NOMO-1 treated with dmso at 0.1 percent for 144 hours (cell line): ENCODE results near the gene USP27X.

Experiments used
- DNase-seq: peaks from one replicate; lab custom pipeline; 2025; ENCODE audit not compliant: unreplicated experiment; lab: John Stamatoyannopoulos, UW

The USP27X gene

DNA sequence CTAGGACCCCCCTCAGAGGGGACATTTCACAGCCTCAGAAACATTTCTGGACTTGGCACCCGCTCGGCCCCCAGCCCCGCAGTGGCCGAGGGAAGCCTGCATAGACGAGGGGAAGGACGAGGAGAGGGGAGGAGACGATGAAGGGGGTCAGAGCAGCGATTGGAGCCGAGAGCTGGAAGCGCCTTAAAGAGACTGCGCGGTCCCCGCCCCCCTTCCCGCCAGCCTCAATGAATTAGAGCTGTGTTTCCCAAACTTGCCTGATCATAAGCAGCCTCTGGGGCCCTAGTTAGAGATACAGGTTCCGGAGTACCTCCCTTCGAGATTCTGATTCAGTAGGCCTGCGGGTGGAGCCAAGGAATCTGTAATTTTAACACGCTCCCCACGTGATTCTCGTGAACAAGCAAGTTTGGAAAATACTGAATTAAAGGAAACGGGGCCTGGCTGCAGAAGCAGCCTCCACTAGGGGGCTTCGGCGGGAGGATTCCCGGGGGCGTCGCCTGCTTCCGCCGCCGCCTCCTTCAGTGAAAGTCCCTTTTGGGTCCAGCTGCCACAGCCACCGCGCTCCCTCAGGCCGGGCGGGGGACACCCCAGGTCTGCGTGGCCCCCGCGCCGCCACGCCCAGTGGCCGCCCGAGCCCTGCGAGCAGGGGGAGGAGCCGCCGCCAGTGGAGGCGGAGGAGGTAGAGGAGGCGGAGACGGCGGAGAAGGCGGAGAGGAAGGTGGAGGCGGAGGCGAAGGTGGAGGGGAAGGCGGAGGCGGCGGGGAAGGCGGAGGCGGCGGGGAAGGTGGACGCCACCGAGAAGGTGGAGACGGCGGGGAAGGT lies at the start of gene USP27X:
TSS of gene USP27X (plus strand) at position 651 of the 822 bp plus-strand sequence. CDS start 824 bp downstream, outside the sequence.
- DNase-seq, result peak; percentile 66

DNA sequence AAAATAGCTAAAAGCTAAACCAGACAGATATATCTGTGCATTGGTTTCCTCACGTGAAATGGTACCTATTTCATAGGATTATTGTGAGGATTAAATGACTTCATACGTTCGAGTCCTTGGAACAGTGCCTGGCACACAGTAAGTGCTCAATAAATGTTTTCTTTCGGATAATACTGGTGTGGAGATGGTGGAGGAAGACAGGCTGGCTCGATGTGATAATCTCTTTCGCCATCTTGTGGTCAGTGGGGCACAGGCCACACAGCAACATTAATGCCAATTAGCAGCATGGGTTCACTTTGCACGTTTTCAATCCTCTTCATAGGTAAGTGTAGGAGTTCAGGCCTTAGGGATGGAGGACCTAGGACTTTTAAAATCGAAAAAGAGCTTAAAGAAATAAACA lies 40.9 kb upstream of the USP27X start:
- DNase-seq, result peak; percentile 1

DNA sequence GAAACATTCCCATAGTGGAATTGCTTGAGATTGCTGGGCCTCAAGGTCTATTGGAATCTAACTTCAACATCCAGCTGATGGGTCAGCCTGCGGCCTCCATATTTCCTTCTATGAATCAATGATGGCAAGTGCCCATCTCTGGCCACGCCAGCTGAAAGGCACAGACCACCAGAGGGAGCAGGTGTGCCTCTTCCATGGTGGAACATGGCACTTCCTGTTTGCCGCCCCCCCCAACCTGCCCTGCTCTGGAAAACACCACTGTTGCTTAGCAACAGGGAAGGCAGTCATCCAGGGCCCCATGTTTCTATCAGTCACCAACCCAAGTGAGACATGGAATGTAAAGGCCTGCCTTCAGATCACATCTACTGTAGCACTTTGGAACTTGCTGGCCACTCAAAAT lies 38.6 kb upstream of the USP27X start:
- DNase-seq, result peak; percentile 12

DNA sequence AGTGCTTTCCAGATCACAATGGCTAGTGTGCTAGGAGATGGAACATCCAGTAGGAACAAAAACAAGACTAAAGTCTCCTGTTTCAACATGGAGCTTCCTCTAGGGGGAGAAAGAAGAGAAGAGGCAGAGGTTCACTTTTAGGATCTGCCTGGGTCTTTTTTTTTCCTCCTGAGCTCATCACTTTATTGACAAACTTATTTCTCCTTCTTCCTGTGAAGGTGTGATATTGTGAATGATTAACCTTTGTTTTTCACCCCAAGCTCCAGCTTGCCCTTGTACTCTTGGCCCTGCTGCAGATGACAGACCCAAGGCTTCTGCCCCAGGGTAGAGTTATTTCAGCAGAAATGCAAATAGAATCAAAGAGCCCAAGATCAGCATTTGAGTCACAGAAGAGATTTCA lies 36.7 kb upstream of the USP27X start:
- no peak for DNase-seq

DNA sequence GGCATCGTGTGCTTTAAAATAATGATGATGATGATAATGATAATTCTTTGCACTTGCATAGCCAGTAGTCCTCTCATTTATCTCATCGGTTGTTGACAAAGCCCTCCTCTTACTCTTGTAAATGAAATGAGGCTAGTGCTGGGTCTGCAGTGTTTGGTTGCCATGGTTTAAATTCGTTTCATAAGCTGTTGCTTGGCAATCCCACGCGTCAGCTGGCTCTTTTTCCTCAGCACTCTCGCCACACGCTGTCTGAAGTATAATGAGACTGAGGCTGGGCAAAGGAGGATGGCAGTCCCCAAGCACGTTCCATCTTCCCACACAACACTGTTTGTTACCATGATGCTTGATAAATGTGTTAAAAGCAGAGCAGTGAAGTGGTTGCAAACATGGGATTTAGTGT lies 34.7 kb upstream of the USP27X start:
- DNase-seq, result no peak

DNA sequence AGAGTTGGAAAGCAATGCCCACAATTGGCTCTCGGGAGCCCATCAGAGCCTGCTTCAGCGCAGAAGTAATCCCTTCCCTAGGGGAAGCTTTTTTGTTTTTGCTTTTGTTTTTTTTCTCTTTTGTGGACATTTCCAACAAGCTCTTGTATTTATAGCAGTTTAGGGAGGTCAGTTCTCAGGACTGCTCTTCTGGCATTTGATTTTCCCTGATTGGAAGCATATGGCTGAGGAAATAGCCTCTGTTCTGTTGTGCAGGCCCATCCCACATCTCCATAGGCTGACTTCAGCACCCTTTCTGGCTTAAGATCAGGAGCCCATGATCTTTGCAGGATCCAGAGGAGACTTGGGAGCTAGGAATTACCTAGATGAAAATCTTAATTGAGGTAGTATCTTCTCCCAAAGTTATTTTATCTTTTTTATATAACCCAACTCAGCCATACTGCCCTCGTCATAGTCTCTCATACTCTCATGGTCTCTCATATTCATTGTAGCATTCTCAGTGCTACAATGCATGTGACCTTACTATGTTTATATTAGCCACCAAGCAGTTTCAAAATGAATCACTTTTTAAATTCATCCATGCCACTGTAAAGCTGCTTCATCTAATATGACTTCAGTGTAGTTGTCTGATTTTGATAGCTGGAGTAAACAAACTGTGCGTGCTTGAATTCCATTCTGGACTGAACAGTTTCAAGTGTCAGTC lies 33.4 kb upstream of the USP27X start:
- no peak for DNase-seq

DNA sequence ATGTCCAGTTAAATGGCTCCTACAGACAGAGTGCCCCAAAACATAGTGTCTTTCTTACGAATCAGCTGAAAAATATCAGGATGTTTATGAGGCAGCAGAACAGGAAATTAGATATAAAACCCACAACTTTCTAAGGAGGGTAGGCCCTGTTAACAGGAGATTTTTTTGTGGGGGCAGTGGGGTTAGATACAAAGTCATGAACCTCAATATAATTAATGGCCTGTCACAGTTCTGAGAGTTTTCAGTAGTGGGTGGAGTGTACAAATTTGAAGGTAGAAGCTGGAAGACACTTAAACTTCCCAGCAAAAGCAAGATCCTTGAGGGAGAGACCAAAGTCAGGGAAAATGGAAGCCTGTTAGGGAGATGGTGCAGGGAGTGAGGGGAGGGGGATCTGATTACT lies 32.8 kb upstream of the USP27X start:
- DNase-seq, result no peak

DNA sequence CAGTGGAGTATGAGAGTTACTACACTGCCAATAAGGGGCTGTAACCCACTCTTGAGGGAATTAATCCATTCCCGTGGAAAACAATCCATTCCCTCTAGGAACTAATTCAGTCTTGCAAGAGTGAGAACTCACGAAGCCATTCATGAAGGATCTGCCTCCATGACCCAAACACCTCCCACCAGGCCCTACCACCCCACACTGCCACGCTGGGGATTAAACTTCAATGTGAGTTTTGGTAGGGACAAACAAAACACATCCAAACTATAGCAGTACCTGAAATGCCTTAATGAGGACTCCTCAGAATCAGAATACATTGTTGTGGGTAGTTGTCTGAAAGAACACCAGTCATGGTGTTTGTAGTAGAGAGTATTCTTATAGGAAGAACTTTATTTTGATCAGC lies 31.0 kb upstream of the USP27X start:
- no peak for DNase-seq

DNA sequence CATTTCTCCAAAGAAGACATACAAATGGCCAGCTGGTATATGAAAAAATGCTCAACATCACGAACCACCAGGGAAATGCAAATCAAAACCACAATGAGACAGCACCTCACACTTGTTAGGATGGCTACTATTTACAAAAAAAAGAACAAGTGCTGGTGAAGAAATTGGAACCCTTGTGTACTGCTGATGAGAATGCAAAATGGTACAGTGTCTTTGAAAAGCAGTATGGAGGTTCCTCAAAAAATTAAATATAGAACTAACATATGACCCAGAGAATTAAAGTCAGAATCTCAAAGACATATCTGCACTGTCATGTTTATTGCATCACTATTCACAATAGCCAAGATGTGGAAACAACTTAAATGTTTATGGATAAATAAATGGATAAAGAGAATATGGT lies 29.3 kb upstream of the USP27X start:
- DNase-seq, result no peak

DNA sequence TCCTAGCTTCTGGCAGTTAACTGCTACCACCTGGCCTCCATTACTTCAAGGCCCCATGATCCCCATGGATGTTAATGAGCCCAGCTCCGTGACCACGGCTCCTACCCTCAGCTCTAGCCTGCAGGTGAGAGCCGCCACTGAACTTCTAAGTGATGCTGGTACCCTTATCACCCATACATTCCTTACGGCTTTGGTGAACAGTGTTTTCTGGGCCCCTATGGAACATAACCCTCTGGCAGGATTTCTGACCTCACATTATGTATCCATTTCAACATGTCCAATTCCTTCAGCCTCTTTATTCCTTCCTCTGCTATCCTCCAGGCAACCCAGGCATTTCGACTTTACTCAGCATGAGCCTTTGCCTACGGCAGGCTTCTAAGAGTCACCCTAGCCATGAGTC lies 25.6 kb upstream of the USP27X start:
- DNase-seq, result no peak

DNA sequence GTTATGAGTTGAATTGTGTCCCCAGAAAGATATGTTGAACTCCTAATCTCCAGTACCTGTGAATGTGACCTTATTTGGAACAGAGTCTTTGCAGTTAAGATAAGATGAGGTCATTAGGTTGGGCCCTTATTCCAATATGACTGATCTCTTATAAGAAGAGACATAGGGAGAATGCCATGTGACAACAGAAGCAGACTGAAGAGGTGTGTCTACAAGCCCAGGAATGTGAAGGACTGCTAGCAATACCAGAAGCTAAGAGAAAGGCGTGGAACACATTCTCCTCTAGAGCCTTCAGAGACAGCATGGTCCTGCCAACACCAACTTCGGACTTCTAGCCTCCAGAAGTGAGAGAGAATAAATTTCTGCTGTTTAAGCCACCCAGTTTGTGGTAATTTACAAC lies 22.5 kb upstream of the USP27X start:
- DNase-seq, result no peak

DNA sequence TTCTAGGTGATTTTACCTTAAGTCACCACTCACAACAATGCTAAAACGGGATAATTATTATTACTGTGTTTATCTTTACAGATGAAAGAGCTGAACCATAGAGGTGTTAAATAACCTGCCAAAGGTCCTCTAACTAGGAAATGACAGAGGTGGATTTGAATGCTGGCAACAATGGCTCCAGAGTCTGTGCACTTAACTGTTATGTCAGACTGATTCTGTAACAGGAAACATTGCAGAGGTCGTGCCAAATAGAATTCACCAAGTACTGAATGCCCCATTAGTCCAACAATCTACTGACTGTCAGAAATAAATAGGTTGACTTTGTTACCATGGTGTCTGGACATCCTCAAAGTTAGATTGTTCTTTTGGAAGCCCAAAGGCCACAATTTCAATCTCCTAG lies 20.9 kb upstream of the USP27X start:
- DNase-seq, result no peak

DNA sequence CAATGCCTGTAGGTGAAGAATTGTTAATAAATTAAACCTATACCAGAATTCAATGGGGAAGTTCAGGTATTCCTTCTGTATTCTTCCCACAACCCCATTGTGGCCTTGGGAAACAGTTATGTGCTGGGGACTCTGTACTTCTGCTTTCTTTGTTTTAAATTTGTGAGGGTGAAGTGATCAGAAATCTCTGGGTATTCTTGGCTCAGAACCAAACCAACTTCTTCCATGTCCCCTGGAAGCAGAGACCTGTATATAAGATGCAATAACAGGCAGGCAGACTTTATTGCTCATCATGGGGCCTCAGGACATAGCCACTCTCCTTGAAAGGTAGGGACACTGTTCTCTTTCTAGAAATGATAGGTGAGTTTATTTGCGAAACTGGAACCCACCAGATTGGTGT lies 19.8 kb upstream of the USP27X start:
- DNase-seq, result no peak

DNA sequence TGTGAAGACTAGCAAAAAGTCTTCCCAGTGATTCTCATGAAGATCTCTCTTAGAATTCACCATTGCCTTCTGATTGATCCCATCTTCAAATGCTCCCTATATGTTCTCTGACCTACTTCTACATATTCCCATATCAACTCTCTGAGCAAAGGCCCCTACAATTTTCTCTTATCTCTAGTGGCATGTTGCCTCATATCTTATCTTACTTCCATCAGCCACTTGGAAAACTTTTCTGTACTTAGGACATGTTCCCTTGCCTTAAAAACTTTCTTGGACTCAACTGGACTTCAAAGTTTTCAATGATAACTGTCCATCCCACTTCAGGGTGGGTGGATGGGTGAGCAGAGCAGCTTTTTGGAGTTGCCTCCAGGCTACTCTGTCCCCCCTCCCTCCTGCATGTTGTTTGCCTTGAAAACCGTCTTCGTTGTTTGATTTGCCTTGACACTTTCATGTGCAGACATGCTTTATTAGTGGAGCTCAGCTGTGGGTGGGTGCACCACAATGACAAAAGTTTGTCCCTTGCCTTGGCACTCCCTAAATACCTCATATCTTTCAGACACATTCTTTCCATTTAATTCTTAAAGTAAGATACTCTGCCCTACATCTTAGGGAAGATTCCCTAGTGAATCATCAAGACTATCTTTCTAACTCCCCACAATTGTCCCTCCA lies 18.3 kb upstream of the USP27X start:
- DNase-seq, result no peak

DNA sequence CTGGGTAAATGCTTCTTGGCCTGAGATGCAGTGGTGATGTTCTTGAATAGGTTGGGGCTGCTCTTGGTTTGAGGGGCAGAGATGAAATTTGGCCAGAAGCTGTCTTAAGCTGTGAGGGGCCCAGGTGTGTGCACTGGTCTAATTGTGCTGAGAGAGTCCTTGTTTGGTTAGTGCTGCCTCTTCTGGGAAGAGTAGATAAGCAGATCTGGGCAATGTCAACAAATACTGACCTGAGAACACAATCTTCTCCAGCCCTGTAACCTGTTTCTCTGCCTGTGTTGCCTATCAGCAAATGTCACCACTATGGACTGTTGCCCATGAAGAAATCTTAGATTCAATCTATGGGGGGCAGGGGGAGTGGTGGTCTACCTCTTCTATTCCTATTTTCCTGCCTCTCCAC lies 17.2 kb upstream of the USP27X start:
- DNase-seq, result no peak

DNA sequence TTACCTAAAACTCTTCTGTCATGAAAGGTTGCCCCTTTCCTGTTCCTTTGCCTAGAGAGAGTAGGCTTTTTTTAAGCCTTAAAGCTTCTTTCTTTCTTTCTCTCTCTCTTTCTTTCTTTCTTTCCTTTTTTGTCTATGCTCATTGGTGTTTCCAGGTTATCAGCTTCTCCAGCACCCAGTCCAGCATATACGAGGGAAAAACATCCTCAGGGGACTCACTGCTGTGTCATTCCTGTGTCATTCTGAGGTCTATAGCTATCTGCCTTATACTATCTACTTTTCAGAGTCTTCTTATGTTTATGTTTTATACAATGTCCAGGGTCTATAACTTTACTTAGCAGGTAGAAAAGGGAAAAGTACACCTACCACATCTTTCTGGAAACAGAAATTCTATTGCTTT lies 10.5 kb upstream of the USP27X start:
- DNase-seq, result no peak

DNA sequence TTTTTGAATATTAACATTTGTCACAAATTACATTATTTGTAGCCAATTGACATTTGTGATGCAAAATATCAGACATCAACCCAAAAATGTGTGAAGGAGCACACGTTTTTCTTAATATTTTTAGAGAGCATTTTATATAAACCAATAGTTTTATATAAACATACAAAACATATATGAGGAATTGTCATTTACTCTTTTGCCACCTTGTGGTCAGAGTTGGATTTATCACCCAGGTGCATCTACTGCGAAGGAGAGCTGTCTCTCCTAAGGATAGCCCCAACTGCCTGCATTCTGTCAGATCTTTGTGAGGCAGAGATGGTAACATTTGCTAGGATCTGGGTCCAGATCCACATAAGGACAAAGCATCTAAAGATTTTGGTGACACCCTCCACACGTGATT lies 2.5 kb upstream of the USP27X start:
- no peak for DNase-seq

DNA sequence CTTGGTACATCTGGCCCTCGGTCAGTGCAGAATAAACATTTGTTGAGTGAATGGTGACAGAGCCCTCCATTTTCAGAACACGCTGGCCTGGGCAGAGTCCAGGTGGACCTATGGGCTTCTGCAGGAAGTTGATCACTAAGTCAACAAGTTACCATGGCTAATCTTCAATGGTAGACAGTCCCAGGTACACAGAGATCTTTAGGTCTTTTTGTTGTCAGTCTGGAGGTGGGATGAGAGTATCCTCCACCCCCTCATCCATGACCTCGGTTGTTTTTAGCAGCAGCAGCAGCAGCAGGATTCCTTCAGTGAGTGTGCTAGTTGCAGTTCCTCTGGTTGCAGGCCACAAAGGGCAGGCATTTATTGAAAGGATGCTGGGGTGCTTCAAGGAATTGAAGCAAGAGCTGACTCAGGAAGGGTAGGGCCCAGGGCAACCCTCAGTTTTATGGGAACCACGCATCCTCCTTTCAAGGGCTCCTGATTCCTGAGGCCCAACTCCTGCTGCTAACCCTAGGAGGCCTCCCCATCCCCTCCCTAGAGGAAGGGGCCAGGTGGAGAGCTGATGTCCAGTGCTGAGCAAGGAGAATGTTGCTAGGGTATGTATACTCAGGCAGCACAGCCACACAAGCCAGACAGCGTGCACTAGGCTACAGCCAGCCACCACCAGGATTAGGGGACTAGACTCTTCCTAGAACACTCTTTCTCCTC lies 1.7 kb upstream of the USP27X start:
- DNase-seq, result no peak

DNA sequence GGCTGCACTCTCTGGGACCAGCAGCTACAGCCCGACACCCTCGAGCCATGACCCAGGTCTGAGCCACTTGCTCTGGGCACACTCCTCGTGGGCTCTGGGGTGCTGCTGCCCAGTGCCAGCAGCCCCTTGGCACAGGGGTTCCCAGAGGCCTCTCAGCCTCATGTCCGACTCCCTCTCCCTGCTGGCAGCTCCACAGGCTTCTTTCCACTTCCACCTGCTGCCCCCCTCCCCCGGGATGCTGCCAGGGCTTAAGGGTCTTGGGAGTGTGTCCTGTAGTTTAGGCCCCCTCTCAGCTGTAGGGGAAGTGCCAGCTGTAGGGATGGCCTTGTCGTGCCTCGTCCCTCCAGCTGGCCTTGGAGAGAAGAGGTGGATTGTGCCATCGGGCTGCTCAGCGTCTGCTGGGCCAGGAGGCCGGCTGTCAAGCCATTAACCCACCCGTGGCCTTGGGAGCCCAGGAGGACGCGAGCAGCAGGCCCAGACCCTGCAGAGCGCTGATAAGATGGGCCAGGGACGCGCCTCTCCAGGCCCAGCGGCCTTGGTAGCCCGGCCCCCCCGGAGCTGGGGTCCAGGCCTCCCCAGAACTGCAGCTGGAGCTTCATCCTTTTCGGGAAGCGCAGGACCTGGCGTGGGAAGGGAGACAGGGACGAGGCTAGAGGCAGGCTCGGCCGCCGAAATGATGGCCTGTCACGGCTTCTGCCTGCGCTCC lies 1.0 kb upstream of the USP27X start:
- no peak for DNase-seq

DNA sequence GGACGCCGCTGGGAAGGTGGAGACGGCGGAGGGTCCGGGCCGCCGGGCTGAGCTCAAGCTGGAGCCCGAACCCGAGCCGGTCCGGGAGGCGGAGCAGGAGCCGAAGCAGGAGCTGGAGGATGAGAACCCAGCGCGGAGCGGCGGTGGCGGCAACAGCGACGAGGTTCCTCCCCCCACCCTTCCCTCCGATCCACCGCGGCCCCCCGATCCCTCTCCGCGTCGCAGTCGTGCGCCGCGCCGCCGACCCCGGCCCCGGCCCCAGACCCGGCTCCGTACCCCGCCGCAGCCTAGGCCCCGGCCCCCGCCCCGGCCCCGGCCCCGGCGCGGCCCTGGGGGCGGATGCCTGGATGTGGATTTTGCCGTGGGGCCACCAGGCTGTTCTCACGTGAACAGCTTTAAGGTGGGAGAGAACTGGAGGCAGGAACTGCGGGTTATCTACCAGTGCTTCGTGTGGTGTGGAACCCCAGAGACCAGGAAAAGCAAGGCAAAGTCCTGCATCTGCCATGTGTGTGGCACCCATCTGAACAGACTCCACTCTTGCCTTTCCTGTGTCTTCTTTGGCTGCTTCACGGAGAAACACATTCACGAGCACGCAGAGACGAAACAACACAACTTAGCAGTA lies 483 bp downstream of the USP27X start:
- DNase-seq, result no peak
